SK-N-SH (cell line): ENCODE results near the gene SCAPER.

Experiments used
- EP300 ChIP-seq, 2 experiments: IDR thresholded peaks; 2 replicates each; pipeline versions ENCODE4 v1.4.0 to v1.6.1; 2012; ENCODE audit warnings: borderline replicate concordance in 1 of 2, low read depth in 1 of 2, low read length in 1 of 2
- EZH2phosphoT487 ChIP-seq: fragments of 200-600 bp; sonication (generic); IDR thresholded peaks from 2 replicates; pipeline ENCODE4 v1.6.1; 2017; ENCODE audit warnings: low read depth, mixed run types, mild to moderate bottlenecking, antibody characterized with exemption, moderate library complexity, borderline replicate concordance
- GABPA ChIP-seq: IDR thresholded peaks from 2 replicates; pipeline ENCODE4 v1.4.0; 2012; ENCODE audit warnings: low read depth, mild to moderate bottlenecking
- GATA2 ChIP-seq: sonication (generic); formaldehyde crosslinking; IDR thresholded peaks from 2 replicates; pipeline ENCODE4 v1.5.0; 2020; ENCODE audit warnings: mild to moderate bottlenecking, missing genetic modification reagents
- MXI1 ChIP-seq: IDR thresholded peaks from 2 replicates; pipeline ENCODE4 v1.6.1; 2012; ENCODE audit warnings: mild to moderate bottlenecking, low read depth, low read length, improper control_type of control experiment
- RFX5 ChIP-seq: IDR thresholded peaks from 2 replicates; pipeline ENCODE4 v1.6.1; 2012; ENCODE audit warnings: mild to moderate bottlenecking, improper control_type of control experiment, low read length
- RXRA ChIP-seq: IDR thresholded peaks from 2 replicates; pipeline ENCODE4 v1.4.0; 2012; ENCODE audit warnings: low read depth, mild to moderate bottlenecking, borderline replicate concordance
- SIN3A ChIP-seq: IDR thresholded peaks from 2 replicates; pipeline ENCODE4 v1.6.1; 2012; ENCODE audit warnings: low read depth, mild to moderate bottlenecking, low read length, moderate library complexity, borderline replicate concordance
- TAF1 ChIP-seq: IDR thresholded peaks from 2 replicates; pipeline ENCODE4 v1.6.1; 2012; ENCODE audit warnings: low read depth, mild to moderate bottlenecking, low read length, moderate library complexity, borderline replicate concordance
- TCF12 ChIP-seq: IDR thresholded peaks from 2 replicates; pipeline ENCODE4 v1.4.0; 2012
- TF ChIP-seq, protein P1 (sequence below): fragments of 200-600 bp; sonication (generic); IDR thresholded peaks from 2 replicates; pipeline ENCODE4 v1.6.1; 2017; ENCODE audit warnings: antibody characterized with exemption, mild to moderate bottlenecking, moderate library complexity
- TF ChIP-seq, protein P2 (sequence below): IDR thresholded peaks from 2 replicates; pipeline ENCODE4 v1.6.1; 2012; ENCODE audit warnings: mild to moderate bottlenecking, low read depth, low read length, moderate library complexity

DNA sequence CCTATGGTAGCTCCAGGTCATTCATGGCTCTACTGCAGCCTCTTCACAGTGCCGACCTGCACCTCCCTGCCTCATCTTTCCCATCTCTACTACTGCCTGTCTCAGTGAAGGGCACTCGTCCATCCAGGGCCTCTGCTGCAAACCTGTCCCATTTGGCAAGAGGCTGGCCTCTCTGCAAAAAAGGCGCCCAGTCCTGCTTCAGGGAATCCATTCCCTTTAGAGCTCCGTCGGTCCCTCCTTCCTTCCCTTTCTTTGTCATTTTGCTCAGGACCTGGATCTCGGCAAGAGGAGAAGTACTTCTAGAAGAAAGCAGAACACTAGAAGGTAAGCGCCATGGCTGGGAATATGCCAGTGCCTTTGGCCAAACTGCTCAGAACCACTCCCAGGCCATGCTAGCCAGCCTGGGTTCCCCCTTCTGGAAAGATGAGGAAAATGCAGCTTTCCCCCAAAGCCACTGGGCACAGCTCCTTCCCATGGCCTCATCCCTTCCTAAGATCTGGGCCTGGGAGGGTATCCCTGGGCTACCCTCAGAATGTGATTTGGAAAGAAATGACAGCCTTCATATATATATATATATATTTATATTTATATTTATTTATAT, 575.0 kb downstream of the SCAPER start:
- TF ChIP-seq, protein P1, sequence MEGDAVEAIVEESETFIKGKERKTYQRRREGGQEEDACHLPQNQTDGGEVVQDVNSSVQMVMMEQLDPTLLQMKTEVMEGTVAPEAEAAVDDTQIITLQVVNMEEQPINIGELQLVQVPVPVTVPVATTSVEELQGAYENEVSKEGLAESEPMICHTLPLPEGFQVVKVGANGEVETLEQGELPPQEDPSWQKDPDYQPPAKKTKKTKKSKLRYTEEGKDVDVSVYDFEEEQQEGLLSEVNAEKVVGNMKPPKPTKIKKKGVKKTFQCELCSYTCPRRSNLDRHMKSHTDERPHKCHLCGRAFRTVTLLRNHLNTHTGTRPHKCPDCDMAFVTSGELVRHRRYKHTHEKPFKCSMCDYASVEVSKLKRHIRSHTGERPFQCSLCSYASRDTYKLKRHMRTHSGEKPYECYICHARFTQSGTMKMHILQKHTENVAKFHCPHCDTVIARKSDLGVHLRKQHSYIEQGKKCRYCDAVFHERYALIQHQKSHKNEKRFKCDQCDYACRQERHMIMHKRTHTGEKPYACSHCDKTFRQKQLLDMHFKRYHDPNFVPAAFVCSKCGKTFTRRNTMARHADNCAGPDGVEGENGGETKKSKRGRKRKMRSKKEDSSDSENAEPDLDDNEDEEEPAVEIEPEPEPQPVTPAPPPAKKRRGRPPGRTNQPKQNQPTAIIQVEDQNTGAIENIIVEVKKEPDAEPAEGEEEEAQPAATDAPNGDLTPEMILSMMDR: peak; percentile 52
- no peak for TF ChIP-seq SIN3A
- no peak for TF ChIP-seq TAF1
- TF ChIP-seq RXRA: no peak
- no peak for TF ChIP-seq MXI1
- no peak for TF ChIP-seq TCF12
- TF ChIP-seq, protein P2, sequence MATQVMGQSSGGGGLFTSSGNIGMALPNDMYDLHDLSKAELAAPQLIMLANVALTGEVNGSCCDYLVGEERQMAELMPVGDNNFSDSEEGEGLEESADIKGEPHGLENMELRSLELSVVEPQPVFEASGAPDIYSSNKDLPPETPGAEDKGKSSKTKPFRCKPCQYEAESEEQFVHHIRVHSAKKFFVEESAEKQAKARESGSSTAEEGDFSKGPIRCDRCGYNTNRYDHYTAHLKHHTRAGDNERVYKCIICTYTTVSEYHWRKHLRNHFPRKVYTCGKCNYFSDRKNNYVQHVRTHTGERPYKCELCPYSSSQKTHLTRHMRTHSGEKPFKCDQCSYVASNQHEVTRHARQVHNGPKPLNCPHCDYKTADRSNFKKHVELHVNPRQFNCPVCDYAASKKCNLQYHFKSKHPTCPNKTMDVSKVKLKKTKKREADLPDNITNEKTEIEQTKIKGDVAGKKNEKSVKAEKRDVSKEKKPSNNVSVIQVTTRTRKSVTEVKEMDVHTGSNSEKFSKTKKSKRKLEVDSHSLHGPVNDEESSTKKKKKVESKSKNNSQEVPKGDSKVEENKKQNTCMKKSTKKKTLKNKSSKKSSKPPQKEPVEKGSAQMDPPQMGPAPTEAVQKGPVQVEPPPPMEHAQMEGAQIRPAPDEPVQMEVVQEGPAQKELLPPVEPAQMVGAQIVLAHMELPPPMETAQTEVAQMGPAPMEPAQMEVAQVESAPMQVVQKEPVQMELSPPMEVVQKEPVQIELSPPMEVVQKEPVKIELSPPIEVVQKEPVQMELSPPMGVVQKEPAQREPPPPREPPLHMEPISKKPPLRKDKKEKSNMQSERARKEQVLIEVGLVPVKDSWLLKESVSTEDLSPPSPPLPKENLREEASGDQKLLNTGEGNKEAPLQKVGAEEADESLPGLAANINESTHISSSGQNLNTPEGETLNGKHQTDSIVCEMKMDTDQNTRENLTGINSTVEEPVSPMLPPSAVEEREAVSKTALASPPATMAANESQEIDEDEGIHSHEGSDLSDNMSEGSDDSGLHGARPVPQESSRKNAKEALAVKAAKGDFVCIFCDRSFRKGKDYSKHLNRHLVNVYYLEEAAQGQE: no peak
- no peak for TF ChIP-seq EP300 (IDR thresholded peaks at IDR 0.05; ENCODE audit: borderline replicate concordance in 1 of 2, low read depth in 1 of 2, low read length in 1 of 2)
- TF ChIP-seq GATA2 (CRISPR knock-in tag): no peak
- no peak for TF ChIP-seq EZH2phosphoT487
- no peak for TF ChIP-seq RFX5
- TF ChIP-seq GABPA: no peak
